HG03432 (cell line): ENCODE data around the gene AGER.
"Not testable (repeated sequence)": the region's sequence is repeated elsewhere in the genome, so short reads cannot be mapped to it uniquely, and the experiment has no call there.

Source experiments
- ATAC-seq: cut with Tn5 transposase; IDR thresholded peaks from one replicate; pipeline ENCODE4 v1.9.1; 2021; ENCODE audit warnings: mild to moderate bottlenecking, moderate library complexity; ENCODE audit not compliant: unreplicated experiment

Gene AGER

DNA sequence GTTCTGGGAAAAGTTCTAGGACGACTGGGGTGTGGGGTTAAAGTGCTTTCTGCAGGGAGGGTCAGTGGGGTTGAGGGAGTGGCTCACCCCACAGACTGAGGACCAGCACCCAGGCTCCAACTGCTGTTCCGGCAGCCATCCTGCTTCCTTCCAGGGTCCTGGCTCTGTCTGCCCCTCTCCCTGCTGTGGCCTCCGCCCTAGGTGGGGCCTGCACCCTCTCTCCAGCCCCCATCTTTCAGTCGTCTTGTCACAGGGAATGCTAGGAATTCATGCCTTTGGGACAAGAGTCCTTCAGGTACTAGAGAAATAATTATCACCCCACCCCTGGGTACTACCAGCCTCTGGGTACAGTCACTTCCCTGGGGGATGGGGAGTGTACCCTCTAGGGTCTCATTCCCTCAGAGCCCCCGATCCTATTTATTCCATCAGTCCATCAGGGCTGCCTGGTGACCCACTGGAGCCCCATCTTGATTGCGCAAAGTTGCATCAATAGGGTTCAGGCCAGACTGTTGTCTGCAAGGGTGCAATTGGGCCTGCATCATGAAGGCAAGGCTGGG is at the start of gene AGER:
TSS of gene AGER (minus strand) at position 170 of the 557 bp plus-strand sequence. CDS start at position 139, 31 bp downstream.
- ATAC-seq = no peak

DNA sequence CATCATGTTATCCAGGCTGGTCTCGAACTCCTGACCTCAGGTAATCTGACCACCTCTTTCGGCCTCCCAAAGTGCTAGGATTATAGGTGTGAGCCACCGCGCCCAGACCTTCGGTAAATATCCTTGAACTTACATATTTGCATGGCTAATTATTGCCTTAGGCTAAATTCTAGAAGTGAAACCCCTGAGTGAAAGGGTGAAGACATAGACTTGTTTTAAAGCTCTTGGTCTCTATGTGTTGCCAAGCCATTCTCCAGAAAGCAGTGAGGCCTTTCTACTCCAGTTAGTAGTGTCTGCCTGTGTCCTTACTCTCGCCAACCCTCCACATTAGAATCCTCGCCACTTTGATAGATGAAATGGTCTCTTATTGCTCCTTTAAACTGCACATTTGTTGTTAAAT is 42.4 kb upstream of the AGER start:
- no peak for ATAC-seq

DNA sequence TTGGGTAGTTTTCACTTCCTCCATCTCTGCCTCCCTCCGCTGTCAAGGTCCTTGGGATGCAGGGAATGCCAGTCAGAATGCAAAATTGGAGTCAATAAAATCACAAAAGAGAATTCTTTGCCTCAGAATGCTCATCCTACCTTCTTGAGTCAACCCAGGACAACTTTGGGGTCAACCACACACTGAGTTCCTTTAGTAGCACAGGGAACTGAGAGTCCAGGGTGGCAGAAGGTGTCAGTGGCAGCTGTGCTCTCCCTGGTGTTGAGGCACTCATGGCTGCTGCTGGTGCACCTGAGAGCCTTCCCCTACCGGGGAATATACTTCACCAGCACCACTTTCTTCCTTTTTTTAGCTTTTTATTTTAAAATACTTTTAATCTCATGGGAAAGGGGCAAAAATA is 40.6 kb upstream of the AGER start:
- ATAC-seq = no peak

DNA sequence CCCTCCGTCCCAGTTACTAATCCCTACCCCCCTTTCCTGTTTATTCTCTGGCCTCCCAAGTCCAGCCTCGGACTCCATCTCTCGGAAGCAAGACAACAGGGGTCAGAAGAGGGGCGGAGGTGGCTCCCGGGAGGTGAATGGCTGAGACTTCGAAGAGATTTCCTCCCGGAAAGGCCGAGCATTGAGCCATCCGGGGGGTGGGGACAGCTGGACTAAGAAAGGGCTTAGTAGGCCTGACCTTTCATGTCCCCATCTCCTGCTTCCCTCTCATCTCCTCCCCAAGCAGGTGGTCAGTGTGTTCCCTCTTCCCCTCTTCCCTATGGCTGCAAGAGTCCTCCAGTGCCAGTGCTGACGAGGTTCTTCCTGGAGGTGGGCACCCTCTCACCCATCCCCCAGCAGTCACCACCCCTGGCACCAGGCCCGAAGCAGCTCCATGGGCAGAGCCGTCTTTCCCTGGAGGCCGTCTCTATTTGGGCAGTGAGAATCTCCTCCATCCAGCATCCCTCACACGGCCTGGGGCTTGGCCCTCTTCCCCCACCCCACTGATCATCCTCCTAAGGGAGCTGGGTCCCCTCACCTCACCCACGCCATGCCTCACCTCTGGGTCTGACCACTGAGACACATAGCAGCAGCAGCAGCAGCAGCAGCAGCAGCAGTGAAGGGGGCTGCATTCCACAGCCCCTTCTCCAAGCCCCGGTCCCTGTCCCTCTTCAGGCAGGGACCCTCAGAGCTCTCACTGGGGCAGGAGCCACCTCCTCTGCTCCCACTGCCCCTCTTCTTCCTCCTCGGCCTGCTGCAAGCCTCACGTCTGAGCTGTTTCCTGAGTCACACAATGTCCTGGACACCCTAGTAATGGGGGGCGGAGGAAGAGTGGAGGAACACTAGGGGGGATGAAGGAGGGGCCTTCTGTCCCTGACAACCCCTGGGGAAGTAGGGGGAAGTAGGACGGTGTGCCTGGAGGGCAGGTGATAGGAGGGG is 39.5 kb upstream of the AGER start, which contains the start of gene NOTCH4:
TSS of gene NOTCH4 (minus strand) at position 810 of the 978 bp plus-strand sequence. CDS start at position 671, 139 bp downstream.
- ATAC-seq = no peak

DNA sequence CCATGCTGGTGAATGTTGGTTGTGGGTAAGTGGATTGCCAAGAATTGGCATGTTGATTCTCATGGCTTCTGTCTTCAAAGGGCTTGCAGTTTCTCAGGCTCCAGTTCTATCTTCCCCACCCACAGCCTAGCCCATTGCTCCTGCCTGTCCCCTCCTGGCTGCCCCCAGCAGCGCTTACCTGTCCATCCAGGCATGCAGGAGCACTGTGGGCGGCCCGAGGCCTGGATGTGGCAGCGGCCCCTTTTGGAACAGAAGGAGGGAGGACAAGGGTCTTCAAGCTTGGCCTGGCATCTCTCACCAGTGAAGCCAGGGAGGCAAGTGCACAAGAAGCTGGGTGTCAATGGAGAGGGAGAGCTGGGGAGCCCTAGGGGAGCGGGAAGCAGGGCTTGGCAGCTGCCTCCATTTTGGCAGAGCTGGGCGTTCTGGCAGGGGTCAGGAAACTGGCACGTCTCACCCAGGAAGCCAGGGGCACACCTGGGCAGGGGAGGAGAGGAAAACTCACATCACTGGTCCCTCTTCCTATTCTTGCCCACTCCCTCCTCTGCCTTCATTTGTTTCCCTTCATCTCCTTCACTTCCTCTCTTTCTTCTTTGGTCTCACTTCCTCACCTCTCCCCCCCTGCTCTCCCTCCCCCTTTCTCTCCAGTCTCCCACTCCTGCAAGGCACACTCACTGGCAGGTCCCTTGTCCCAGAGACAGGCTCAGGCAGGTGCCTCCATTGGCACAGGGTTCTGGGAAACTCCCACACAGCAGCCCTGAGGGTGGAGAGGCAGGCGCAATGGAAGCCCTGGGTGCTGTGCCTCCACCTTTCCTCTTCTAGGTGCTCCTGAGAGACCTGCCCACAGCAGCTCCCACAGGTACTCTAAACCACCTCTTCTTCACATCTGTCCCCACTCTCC is 38.5 kb upstream of the AGER start:
- no peak for ATAC-seq

DNA sequence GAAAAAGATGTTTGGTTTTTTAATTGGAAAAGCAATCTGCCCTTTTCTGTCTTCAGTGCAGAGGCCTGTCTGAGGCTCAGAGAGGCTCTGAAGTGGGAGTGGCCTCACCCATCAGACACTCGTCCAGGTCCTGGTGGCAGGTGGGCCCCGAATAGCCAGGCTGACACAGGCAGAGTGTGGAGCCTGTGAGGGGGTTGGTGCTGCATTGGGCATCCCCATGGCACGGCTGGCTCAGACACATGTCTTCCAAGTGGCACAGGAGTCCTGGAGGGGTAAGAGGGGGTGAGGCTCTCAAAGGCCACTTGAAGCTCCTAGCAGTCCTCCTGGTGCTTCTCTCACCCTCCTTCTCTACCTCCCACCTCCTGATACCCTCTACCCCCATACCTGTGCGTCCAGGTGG is 36.0 kb upstream of the AGER start:
- no peak for ATAC-seq

DNA sequence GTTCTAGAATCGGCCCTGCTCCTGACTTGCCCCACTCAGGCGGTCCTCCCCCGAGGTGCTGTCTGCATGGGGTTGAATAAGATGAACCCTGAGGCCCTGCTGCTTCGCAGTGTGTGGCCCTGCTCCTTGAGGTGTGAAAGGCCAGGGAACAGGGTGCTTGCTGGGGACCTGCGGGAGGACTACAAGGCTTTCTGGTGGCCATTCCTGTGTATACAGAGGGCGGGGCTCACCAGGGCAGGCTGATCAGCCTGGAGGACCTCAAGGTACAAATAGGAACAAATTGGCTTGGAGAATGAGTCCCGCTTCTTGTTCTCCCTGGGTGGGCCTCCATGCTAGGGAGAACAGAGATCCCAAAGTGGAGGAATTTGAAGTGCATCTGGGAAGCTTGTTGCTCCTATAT is 34.1 kb upstream of the AGER start:
- no peak for ATAC-seq

DNA sequence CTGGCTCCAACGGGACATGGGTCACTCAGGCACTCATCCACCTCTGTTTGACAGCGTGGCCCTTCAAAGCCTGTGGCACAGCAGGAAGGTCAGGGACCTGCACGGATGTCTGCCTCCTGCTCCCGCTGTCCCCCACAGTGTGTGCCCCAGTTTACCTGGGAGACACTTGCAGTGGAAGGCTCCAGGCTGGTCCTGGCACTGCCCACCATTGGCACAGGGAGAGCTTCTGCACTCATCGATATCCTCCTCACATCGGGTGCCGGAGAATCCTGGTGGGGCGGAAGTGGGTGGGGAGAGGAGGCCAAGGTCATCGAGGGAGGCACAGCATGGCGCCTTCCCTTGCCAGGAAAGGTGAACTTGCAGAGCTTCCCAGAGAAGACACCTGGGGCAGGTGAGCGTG is 32.9 kb upstream of the AGER start:
- no peak for ATAC-seq

DNA sequence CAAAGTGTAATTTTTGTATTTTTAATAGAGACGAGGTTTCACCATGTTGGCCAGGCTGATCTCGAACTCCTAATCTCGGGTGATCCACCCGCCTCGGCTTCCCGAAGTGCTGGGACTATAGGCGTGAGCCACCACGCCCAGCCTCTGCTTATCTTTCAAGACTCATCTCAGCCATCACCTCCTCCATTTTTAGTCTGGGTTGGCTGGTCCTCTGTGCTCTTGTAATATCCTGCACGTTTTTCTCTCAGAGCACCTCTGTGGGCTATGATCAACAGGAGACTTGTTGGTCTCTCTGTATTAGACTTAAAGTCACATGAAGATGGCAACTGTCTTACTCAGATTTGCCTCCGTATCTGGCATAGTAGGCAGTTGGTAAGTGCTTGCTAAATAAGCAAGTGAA is 32.2 kb upstream of the AGER start:
- ATAC-seq = no peak

DNA sequence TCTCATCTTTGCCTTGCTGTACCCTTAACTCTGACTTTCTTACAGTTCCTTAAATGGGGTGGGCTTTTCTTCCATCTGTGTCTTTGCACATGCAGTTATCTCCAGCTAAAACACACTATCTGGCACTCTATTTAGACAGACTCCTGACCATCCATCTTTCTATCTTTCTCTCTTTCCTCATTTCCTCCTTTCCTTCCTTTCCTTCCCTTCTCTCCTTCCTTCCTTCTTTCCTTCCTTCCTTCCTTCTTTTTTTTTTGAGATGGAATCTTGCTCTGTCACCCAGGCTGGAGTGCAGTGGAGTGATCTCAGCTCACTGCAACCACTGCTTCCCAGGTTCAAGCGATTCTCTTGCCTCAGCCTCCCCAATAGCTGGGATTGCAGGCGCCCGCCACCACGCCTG is 31.6 kb upstream of the AGER start:
- no peak for ATAC-seq

DNA sequence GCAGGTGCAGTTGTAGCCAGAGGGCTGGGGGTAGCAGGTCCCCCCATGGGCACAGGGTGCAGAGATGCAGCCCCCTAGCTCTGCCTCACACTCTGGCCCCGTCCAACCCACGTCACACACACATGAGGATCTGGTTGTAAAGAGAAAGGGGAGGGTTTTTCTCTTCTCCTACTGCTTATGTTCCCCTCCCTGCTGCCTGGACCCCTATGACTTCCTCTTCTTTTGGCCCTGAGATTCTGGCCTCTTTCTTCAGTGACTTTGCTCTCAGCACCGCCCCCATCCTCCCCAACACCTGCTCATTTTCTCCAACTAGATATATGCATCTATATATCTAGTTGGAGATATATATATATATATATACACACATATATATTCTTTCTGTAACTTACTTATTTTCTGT is 30.1 kb upstream of the AGER start:
- ATAC-seq = no peak

DNA sequence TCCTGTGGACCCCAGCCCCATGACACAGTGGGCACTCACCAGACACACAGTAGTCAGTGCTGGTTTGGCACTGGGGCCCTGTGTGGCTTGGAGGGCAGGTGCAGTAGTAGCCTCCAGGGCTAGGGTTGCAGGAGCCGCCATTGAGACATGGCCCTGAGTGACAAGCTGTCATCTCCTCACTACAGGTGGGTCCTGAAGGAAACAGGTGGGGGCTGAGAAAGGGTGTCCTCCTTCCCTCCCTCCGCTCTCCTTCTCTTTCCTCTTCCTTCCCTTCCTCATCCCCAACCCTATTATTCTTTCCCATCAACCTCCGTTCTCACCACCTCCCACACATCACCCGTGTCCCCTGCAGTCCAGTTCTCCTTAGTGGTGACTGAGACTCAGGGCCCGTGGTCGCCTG is 29.6 kb upstream of the AGER start:
- ATAC-seq = no peak

DNA sequence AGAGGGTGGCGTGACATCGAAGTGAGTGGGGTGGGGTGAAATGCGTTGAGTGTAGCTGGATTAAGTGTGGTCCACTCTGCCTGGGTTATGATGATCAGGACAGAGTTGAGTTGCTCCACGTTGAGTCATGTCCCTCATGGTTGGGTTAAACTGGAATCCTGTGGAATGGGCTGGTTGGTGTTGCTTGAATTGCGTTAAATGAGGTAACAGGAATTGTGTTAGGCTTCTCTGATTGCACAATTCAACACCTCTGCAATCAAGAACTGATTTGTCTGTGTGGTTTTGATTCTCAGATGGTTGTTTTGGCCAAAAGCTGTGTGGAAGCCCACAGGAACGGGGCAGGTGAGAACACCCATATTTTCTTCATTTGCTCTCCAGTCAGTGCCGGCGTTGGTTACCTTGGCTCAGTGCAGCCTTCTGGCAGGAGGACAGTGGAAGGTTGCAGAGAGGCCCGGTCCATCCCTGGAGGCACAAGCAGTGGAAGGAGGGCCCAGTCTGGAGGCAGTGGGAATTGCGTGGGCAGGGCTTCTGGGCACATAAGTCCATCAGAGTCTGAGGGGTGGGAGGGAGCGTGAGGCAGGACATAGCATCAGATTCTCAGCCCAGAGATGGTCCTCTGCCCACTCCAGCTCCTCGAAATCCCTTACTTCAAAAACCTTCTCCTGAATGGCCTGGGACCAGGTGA is 28.2 kb upstream of the AGER start:
- ATAC-seq = no peak

DNA sequence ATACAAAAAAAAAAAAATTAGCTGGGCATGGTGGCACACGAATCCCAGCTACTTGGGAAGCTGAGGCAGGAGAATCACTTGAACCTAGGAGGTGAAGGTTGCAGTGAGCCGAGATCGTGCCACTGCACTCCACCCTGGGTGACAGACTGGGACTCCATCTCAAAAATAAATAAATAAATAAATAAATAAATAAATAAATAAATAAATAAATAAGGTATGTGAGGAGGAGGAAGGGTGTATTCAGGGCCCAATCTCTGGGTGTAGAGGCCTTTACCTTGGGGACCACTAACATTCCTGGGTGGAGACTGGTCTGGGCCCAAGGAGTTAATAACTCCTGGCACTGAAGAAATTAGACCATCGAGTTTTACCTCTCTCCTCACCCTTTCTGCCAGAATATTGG is 27.4 kb upstream of the AGER start:
- ATAC-seq = not testable (repeated sequence)

DNA sequence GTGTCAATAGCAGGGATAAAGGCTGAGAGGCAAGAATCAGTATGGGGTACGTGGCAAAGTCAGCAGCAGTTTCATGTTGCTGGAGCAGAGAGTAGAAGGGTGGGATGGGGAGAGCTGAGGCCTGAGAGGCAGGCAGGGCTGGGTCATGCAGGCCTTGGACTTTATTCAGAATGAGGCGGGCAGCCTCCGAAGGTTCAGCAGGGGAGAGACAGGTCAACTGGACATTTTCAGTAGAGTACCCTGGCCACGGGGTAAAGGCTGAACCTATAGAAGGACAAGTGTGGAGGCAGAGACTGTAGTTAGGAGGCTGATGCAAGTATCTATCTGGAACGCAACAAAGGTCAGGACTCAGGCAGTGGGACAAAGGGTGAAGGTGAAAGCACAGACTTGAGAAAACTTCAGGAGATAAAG is 26.1 kb upstream of the AGER start:
- ATAC-seq = no peak

DNA sequence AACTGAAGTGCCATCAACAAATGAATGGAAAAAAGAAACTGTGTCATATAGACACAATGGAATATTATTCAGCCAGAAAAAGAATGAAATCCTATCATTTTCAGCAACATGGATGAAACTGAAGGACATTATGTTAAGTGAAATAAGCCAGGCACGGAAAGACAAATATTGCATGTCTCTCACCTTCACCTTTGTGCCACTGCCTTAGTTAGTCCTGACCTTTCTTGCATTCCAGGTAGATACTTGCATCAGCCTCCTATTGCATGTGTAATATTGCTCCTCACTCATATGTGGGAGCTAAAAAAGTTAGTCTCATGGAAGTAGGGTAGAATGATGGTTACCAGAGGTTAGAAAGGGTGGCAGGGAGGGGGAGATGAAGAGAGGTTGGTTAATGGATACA is 24.9 kb upstream of the AGER start:
- no peak for ATAC-seq

DNA sequence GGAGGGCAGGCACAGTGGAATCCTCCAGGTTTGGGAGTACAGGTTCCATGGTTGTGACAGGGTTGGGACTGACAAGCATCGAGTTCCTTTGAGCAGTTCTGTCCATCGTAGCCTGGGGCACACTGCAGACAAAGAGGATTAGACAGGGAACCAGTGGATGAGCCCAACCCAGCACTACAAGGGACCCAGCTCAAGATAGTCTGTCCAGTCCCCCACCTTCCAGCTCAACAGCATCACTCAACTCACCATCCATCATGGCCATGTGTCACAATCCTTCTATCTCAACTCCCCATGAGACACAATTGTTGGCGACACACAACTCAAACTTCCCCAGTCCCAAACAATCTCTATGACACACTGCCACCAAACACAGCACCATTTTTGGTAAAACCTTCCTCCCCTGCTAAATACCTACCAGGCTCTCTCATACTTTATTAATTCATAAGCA is 20.2 kb upstream of the AGER start:
- ATAC-seq = no peak

DNA sequence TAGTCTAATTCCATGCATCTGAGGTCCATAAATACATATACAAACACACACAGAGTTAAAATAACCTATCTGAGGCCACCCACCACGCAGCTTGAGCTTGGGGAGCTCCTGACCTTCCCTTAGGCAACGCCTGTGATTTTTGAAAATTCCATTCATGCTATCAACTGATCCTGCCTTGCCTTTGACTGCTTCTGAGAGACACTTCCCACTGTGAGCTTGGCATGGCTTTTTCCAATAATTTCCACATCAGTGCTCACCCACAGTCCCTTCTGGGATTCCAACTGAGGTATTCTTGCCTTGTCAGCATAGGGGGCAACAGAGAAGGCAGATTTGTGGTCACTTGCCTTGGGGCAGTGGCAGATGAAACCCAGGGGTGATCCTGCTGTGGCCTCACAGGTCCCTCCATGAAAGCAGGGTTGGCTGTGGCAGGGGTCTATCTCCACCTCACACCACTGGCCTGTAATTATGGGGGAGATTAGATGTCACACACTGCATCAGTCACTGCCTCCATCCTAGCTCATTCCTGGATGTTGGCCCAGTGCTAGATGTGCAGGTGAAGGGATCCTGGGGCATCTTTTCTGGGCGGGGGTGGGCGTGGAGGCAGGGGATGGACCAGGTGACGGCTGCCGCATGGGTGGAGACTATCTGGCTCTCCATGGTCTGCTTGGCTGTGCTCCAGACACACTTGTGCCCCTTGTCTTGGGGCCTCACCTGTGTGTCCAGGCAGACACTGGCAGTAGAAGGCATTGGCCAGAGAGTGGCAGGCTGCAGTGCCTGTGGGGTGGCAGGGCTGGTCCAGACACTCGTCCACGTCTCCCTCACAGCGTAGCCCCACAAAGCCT is 19.6 kb upstream of the AGER start:
- ATAC-seq = no peak

DNA sequence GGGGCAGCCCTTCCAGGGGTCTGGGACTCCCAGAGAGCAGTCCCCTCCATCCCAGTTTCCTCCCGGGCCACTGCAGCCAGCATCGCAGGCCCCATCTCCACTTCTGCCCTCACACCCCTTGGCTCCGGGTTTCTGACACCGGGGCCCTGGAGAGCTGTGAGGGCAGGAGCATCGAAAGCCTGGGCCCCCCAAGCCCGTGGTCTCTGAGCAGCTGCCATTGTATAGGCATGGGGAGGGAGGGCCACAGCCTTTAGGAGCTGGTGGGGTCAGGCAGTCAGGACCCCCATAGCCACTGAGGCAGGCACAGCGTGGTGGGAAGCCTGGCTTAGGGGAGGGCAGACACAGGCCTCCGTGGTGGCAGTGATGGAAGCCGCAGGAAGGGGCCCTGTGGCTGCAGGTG is 18.1 kb upstream of the AGER start:
- no peak for ATAC-seq
